OCI-LY1 (cell line): ENCODE results near the gene QPCT.

Experiments
- H2AFZ ChIP-seq: fragments of 200-600 bp; sonication (generic), shearing (Covaris generic); 2 replicates; pipeline ENCODE4 v1.6.0; 2014; ENCODE audit warnings: antibody characterized with exemption, mild to moderate bottlenecking, low read length
- H3F3A ChIP-seq: fragments of 200-600 bp; sonication (generic), shearing (Covaris generic); 2 replicates; pipeline ENCODE4 v1.6.0; 2014; ENCODE audit warnings: mild to moderate bottlenecking, antibody characterized with exemption, low read length, moderate library complexity; ENCODE audit not compliant: insufficient read depth
- H3K27ac ChIP-seq: fragments of 200-600 bp; sonication (generic); 2 replicates; pipeline ENCODE4 v1.5.1; 2014; ENCODE audit warnings: low read length, mixed run types, mild to moderate bottlenecking, low read depth; ENCODE audit not compliant: poor library complexity, severe bottlenecking
- H3K27me3 ChIP-seq: fragments of 200-600 bp; sonication (generic); 2 replicates; pipeline ENCODE4 v1.6.0; 2014; ENCODE audit warnings: antibody characterized with exemption, mild to moderate bottlenecking, low read length, moderate library complexity; ENCODE audit not compliant: insufficient read depth
- H3K36me3 ChIP-seq: fragments of 200-600 bp; sonication (generic); 2 replicates; pipeline ENCODE4 v1.6.1; 2014; ENCODE audit warnings: mild to moderate bottlenecking, antibody characterized with exemption, low read length, moderate library complexity, mixed read lengths; ENCODE audit not compliant: insufficient read depth
- H3K4me1 ChIP-seq: fragments of 200-600 bp; sonication (generic); 2 replicates; pipeline ENCODE4 v1.5.1; 2014; ENCODE audit warnings: mild to moderate bottlenecking, low read length, moderate library complexity; ENCODE audit not compliant: insufficient read depth, severe bottlenecking
- H3K4me2 ChIP-seq: fragments of 200-600 bp; sonication (generic), shearing (Covaris generic); 2 replicates; pipeline ENCODE4 v1.6.1; 2014; ENCODE audit warnings: low read length
- H3K4me3 ChIP-seq: fragments of 200-600 bp; sonication (generic); 2 replicates; pipeline ENCODE4 v1.5.1; 2014; ENCODE audit warnings: low read length, low read depth, mild to moderate bottlenecking, mixed read lengths; ENCODE audit not compliant: poor library complexity, severe bottlenecking
- H3K79me2 ChIP-seq: fragments of 200-600 bp; shearing (Covaris generic); 2 replicates; pipeline ENCODE4 v1.6.1; 2016; ENCODE audit warnings: mixed run types, low read length, mixed read lengths; ENCODE audit not compliant: insufficient read depth
- H3K9ac ChIP-seq: fragments of 200-600 bp; sonication (generic), shearing (Covaris generic); 2 replicates; pipeline ENCODE4 v1.6.1; 2014; ENCODE audit warnings: mild to moderate bottlenecking, low read length, mixed read lengths
- H3K9me2 ChIP-seq: fragments of 200-600 bp; sonication (generic), shearing (Covaris generic); 2 replicates; pipeline ENCODE4 v1.6.1; 2014; ENCODE audit warnings: low read depth, mild to moderate bottlenecking, low read length, mixed read lengths
- H3K9me3 ChIP-seq: fragments of 200-600 bp; shearing (Covaris generic); 2 replicates; pipeline ENCODE4 v1.6.1; 2014; ENCODE audit warnings: low read length, mixed read lengths
- H4K20me1 ChIP-seq: fragments of 200-600 bp; sonication (generic), shearing (Covaris generic); 2 replicates; pipeline ENCODE4 v1.6.0; 2016; ENCODE audit warnings: mild to moderate bottlenecking, low read length; ENCODE audit not compliant: insufficient read depth
- EZH2 ChIP-seq: fragments of 200-600 bp; sonication (generic), shearing (Covaris generic); IDR thresholded peaks from 2 replicates; pipeline ENCODE4 v1.8.0; 2017; ENCODE audit warnings: borderline replicate concordance, mixed run types, mild to moderate bottlenecking, antibody characterized with exemption, low read length, moderate library complexity, mixed read lengths
- TF ChIP-seq, protein P1 (sequence below): fragments of 200-600 bp; sonication (generic), shearing (Covaris generic); IDR thresholded peaks from 2 replicates; pipeline ENCODE4 v1.5.1; 2017; ENCODE audit warnings: mild to moderate bottlenecking, antibody characterized with exemption, low read length, moderate library complexity, mixed read lengths

The QPCT gene

DNA sequence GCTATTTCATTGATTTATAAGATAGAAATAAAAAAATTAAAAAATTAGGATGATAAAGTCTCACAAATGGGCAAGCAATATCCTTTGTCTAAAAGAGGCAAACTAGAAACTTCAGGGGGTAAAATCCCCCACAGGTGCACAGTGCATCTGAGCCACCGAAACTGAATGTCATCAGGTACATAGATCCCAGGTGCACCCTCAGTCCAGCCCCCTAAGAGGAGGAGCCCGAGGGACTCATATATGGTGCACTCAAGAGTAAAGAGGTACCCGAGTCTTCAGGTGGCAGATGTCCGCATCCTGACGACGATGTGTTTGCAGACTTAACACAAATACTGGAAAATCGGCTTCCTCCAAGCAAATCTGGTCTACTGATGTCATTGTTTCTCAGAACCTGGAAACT lies 11.3 kb downstream of the QPCT start:
- Histone ChIP-seq H3F3A (no peaks in the 10 kb centered on the region), H3K4me2 (peak overlapping the region; percentile 45; the same call in 1 of the 2 replicates), H3K79me2 (no peaks in the 10 kb centered on the region), H3K27me3 (no peaks in the 10 kb centered on the region), H3K9ac (no peak overlapping the region), H4K20me1 (no peaks in the 10 kb centered on the region), H3K9me3 (no peaks in the 10 kb centered on the region), H3K9me2 (no peaks in the 10 kb centered on the region), H3K27ac (peak overlapping the region; percentile 63), H2AFZ (no peak overlapping the region), H3K4me1 (peaks cover 78% of the 10 kb centered on the region), H3K4me3 (peak overlapping the region; percentile 6), H3K36me3 (no peaks in the 10 kb centered on the region)
- TF ChIP-seq EZH2 = no peak
- TF ChIP-seq, protein P1, sequence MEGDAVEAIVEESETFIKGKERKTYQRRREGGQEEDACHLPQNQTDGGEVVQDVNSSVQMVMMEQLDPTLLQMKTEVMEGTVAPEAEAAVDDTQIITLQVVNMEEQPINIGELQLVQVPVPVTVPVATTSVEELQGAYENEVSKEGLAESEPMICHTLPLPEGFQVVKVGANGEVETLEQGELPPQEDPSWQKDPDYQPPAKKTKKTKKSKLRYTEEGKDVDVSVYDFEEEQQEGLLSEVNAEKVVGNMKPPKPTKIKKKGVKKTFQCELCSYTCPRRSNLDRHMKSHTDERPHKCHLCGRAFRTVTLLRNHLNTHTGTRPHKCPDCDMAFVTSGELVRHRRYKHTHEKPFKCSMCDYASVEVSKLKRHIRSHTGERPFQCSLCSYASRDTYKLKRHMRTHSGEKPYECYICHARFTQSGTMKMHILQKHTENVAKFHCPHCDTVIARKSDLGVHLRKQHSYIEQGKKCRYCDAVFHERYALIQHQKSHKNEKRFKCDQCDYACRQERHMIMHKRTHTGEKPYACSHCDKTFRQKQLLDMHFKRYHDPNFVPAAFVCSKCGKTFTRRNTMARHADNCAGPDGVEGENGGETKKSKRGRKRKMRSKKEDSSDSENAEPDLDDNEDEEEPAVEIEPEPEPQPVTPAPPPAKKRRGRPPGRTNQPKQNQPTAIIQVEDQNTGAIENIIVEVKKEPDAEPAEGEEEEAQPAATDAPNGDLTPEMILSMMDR = no peak

DNA sequence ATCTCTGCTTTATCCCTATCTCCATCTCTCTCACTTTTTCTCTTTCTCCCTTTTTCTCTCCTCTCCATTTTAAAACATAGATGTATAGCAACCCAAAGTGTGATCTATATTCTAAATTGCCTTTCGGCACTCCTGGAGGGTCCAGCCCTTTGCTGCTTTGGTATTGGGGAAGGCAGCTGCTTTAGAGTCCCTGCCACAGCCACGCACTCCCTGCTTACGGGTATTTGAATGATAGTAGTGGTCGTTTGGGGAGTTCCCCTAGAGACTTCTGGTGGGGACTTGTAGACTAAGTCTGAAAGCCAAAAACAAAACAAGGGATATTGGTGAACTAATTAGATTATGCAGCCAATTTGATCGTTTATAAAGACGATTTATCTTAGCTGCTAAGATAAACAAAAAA lies 11.9 kb downstream of the QPCT start:
- no peaks in the 10 kb centered on the region for H3K79me2 ChIP-seq
- no peaks in the 10 kb centered on the region for H3F3A ChIP-seq
- no peak for TF ChIP-seq EZH2
- TF ChIP-seq, protein P1 = no peak
- H3K4me3 ChIP-seq = peak overlapping the region; percentile 6
- peaks cover 77% of the 10 kb centered on the region for H3K4me1 ChIP-seq
- no peaks in the 10 kb centered on the region for H3K36me3 ChIP-seq
- H3K27ac ChIP-seq = peak overlapping the region; percentile 63
- H3K4me2 ChIP-seq = peak overlapping the region; percentile 45; the same call in 1 of the 2 replicates
- H3K9me3 ChIP-seq = no peaks in the 10 kb centered on the region
- no peaks in the 10 kb centered on the region for H3K27me3 ChIP-seq
- H3K9me2 ChIP-seq = no peaks in the 10 kb centered on the region
- H4K20me1 ChIP-seq = no peaks in the 10 kb centered on the region
- H3K9ac ChIP-seq = no peak overlapping the region
- no peak overlapping the region for H2AFZ ChIP-seq

DNA sequence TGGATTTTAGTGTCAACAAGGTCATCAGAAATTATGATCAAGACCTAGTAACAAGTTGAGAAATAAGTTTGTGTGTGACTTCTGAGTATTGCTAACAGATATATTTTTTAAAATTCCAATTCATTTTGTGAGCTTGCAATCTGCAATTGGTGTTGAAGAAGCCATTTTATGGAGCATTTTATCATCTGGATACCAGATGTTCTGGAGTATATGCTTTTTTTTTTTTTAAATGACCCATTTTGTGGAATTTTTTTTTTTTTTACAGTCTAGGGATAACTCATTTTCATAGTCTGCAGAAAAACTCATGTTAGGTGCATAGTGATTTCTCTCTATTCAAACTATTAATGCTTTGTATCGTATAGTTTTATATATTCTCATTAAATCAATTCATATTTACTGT lies 12.6 kb downstream of the QPCT start:
- H3K9ac ChIP-seq = no peak overlapping the region
- H3K27me3 ChIP-seq = no peaks in the 10 kb centered on the region
- no peaks in the 10 kb centered on the region for H3K9me3 ChIP-seq
- no peak for TF ChIP-seq EZH2
- TF ChIP-seq, protein P1 = no peak
- no peak overlapping the region for H2AFZ ChIP-seq
- peak overlapping the region; percentile 65 for H3K27ac ChIP-seq
- no peaks in the 10 kb centered on the region for H4K20me1 ChIP-seq
- H3K79me2 ChIP-seq = no peaks in the 10 kb centered on the region
- no peak overlapping the region for H3K4me2 ChIP-seq
- no peak overlapping the region for H3K4me3 ChIP-seq
- H3F3A ChIP-seq = no peaks in the 10 kb centered on the region
- H3K36me3 ChIP-seq = no peaks in the 10 kb centered on the region
- H3K9me2 ChIP-seq = no peaks in the 10 kb centered on the region
- peaks cover 77% of the 10 kb centered on the region for H3K4me1 ChIP-seq
